CD4-positive, alpha-beta T cell treated with Interleukin-2 at 100 ng/mL for 4 hours (primary cell): ENCODE measurements around the gene MEIOSIN.

Experiments used
- DNase-seq: peaks from one replicate; pipeline ENCODE4 v3.0.0-alpha.2; 2020; ENCODE audit warnings: low spot score

MEIOSIN gene

DNA sequence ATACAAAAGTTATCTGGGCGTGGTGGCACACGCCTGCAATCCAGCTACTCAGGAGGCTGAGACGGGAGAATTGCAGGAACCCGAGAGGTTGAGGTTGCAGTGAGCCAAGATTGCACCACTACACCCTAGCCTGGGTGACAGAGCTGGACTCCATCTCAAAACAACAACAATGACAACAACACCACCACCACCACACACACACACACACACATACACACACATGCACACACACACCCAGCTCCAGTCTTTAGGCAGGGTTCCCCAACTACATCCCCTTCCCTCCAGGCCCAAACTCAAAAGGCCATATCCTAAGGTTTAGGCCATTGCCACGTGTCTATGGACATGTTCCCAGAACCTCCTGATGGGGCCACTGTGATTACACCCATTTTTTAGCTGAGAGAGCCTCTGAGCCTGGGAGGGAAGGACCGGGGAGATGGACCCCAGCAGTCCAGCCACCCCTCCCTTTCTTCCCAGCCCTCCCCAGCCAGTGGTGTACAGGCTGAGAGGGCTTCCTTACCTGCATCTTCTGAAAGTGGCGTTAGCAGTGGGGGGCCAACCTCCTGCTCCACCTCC, 68.5 kb downstream of the MEIOSIN start:
- DNase-seq = no peak

DNA sequence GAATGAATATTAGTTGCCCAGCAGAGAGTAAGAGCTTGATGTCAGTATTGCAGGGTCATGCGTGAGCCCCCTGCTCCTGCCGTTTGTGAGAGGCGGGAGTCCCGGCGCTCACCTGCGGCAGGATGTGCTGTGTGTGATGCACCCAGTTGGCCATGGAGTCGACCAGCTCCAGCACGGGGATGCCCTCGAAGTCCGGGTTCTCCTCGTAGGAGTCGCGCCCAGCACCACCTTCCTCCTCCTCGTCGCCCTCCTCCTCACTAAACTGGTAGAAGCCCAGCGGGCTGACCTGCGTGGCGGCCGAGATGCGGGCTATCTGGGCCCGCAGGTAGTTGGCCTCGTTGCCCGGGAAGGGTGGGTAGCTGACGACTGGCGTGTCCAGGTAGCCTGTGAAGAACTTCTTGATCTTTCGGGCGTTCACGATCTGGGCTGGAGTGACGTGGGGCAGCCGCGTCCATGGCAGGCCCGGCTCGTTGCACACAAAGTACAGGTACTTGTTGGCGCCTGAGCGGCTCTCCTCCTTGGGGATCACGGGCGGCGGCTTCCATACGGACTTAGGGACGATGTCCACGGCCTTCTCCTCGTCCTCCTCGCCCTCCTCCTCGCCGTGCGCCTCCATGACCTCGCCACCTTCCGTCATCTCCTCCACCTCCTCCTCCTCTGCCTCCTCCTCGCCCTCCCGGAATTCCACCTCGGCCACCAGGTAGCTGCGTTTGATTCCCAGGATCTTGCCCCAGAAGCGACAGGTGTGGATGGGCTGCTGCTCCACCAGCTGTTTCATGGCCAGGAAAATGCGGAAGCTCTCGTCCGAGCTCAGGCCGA, 71.1 kb downstream of the MEIOSIN start:
- no peak for DNase-seq

GRCh38 chr19:45804959-45805230, 71.7 kb downstream of the MEIOSIN start:
- no peak for DNase-seq

DNA sequence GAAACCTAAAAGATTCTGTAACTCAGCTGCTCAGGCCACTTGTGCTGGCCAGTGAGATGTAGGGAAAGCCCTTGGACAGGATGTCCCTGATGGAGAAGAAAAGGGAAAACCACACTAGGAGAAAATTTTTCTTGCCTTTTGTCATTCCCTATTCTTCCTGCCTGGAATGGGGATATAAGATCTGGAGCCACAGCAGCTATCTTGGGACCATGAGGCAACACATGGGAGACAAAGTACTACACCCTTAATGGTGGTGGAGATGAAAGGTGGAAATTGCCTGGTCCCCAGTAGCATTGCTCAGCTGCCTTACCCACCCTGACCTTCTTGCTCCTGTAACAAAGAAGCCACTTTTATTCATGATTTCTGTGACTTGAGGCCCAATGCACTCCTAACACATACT, 72.5 kb downstream of the MEIOSIN start:
- DNase-seq = no peak

DNA sequence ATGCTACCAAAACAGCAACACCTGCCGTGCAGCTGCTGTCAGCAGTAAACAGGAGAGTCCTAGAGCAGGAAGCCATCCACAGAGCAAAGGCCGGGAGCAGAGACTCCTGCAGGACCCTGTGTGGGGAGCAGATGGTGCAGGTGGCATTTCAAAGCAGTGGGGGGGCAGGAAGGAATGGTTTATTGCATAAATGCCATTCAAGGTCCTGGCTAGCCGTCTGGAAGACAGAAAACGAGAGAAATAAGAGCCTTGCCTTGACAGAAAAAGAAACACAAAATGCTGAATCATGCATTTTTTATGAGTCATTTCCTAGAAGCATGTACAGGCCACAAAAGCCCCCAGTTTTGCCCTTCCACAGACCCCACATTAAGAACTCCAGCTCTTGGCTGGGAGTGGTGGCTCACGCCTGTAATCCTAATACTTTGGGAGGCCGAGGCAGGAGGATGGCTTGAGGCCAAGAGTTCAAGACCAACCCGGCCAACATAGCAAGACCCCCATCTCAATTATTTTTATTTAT, 76.5 kb downstream of the MEIOSIN start:
- DNase-seq = no peak

- no peak for DNase-seq
These were observed 79.1 kb downstream of the MEIOSIN start for GRCh38 chr19:45812297-45812696.
